ENCODE measurements around the gene PSENEN.

GRCh38 chr19:35738021-35738886 lies 7.2 kb upstream of the PSENEN start:
- TF ChIP-seq CTCF (IDR thresholded peaks at IDR 0.05) = no peak
- no peak for TF ChIP-seq POLR2A (IDR thresholded peaks at IDR 0.05)
